IPS DF 6.9 (cell line): ENCODE data around the gene MB21D2.
"Not testable (repeated sequence)": the region's sequence is repeated elsewhere in the genome, so short reads cannot be mapped to it uniquely, and the experiment has no call there.

Experiments
- DNase-seq: peaks from one replicate; pipeline ENCODE4 v3.0.0-alpha.2; 2013; ENCODE audit warnings: low read depth, low spot score
- H3K27ac ChIP-seq: one replicate; pipeline ENCODE4 v1.5.1; 2013; ENCODE audit warnings: low read length, control low read depth
- H3K27me3 ChIP-seq: 2 replicates; pipeline ENCODE4 v1.6.1; 2013; ENCODE audit warnings: mild to moderate bottlenecking, low read length; ENCODE audit not compliant: control insufficient read depth, insufficient read depth
- H3K36me3 ChIP-seq: 2 replicates; pipeline ENCODE4 v1.6.1; 2013; ENCODE audit warnings: low read length; ENCODE audit not compliant: control insufficient read depth, insufficient read depth
- H3K4me1 ChIP-seq: 2 replicates; pipeline ENCODE4 v1.6.1; 2013; ENCODE audit warnings: low read length; ENCODE audit not compliant: control insufficient read depth, insufficient read depth
- H3K4me3 ChIP-seq: 2 replicates; pipeline ENCODE4 v1.5.1; 2013; ENCODE audit warnings: mild to moderate bottlenecking, low read length
- H3K9me3 ChIP-seq: 2 replicates; pipeline ENCODE4 v1.6.1; 2013; ENCODE audit warnings: low read length, inconsistent platforms; ENCODE audit not compliant: control insufficient read depth, insufficient read depth
- WGBS: extraction: QIAGEN DNeasy Blood & Tissue Kit; methylation state at CpG from one replicate; pipeline ENCODE4 v1.1.7; 2013; ENCODE audit warnings: mixed read lengths, missing lambda C conversion rate; ENCODE audit not compliant: insufficient read length, insufficient coverage; 5-methylcytosine and 5-hydroxymethylcytosine counted together

MB21D2 gene

GRCh38 chr3:192863091-192863420 lies 54.6 kb downstream of the MB21D2 start:
- no peak for DNase-seq
- Histone ChIP-seq H3K4me1 (peaks cover 3% of the 10 kb centered on the region; the same call in 1 of the 2 replicates), H3K4me3 (no peak overlapping the region), H3K27ac (no peak overlapping the region), H3K27me3 (no peaks in the 10 kb centered on the region), H3K36me3 (no peaks in the 10 kb centered on the region), H3K9me3 (no peaks in the 10 kb centered on the region)
- WGBS = no CpG with 5 or more reads among the region's 4 CpGs

- H3K27me3 ChIP-seq = no peaks in the 10 kb centered on the region
- H3K36me3 ChIP-seq = no peaks in the 10 kb centered on the region
- peaks cover 3% of the 10 kb centered on the region; the same call in 1 of the 2 replicates for H3K4me1 ChIP-seq
- no peaks in the 10 kb centered on the region for H3K9me3 ChIP-seq
- no peak overlapping the region for H3K4me3 ChIP-seq
- no CpG with 5 or more reads among the region's 7 CpGs for WGBS
- H3K27ac ChIP-seq = no peak overlapping the region
- no peak for DNase-seq
Measured at GRCh38 chr3:192862408-192863090, 55.1 kb downstream of the MB21D2 start.

GRCh38 chr3:192861972-192862371 lies 55.7 kb downstream of the MB21D2 start:
- WGBS = no CpG with 5 or more reads among the region's 2 CpGs
- no peak overlapping the region for H3K4me3 ChIP-seq
- no peaks in the 10 kb centered on the region for H3K9me3 ChIP-seq
- peaks cover 3% of the 10 kb centered on the region; the same call in 1 of the 2 replicates for H3K4me1 ChIP-seq
- no peak overlapping the region for H3K27ac ChIP-seq
- no peaks in the 10 kb centered on the region for H3K36me3 ChIP-seq
- H3K27me3 ChIP-seq = no peaks in the 10 kb centered on the region
- no peak for DNase-seq

GRCh38 chr3:192860454-192860853 lies 57.2 kb downstream of the MB21D2 start:
- no peak overlapping the region for H3K27ac ChIP-seq
- peaks cover 3% of the 10 kb centered on the region; the same call in 1 of the 2 replicates for H3K4me1 ChIP-seq
- no CpG with 5 or more reads among the region's 2 CpGs for WGBS
- H3K36me3 ChIP-seq = no peaks in the 10 kb centered on the region
- no peaks in the 10 kb centered on the region for H3K27me3 ChIP-seq
- H3K4me3 ChIP-seq = no peak overlapping the region
- no peak for DNase-seq
- no peaks in the 10 kb centered on the region for H3K9me3 ChIP-seq

GRCh38 chr3:192858849-192859585 lies 58.6 kb downstream of the MB21D2 start:
- Histone ChIP-seq H3K4me3 (no peak overlapping the region), H3K9me3 (no peaks in the 10 kb centered on the region), H3K27ac (no peak overlapping the region), H3K27me3 (no peaks in the 10 kb centered on the region), H3K4me1 (peaks cover 3% of the 10 kb centered on the region; the same call in 1 of the 2 replicates), H3K36me3 (no peaks in the 10 kb centered on the region)
- DNase-seq = no peak
- no CpG with 5 or more reads among the region's 9 CpGs for WGBS

DNA sequence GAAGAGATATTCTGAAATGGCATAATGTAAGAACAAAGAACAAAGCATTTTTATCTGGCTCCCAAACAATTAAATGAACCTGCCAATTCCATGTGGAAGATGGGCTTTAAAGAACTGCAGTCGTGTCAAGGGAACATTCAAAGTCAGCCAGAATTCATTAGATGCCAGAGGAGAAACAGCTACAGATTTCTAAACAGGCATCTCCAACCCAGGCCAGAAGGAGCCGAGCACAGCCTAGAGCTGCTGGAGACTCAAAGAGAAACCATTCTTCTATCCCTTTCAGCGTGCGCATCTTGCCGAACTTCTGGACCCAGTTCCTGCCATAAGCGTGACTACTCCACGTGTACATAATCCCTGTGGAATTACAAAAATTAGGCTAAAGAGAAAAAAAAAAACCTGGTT lies 60.4 kb downstream of the MB21D2 start:
- no peaks in the 10 kb centered on the region for H3K9me3 ChIP-seq
- peaks cover 3% of the 10 kb centered on the region; the same call in 1 of the 2 replicates for H3K4me1 ChIP-seq
- H3K4me3 ChIP-seq = no peak overlapping the region
- DNase-seq = no peak
- H3K27ac ChIP-seq = no peak overlapping the region
- H3K36me3 ChIP-seq = no peaks in the 10 kb centered on the region
- H3K27me3 ChIP-seq = no peaks in the 10 kb centered on the region
- no CpG with 5 or more reads among the region's 7 CpGs for WGBS

DNA sequence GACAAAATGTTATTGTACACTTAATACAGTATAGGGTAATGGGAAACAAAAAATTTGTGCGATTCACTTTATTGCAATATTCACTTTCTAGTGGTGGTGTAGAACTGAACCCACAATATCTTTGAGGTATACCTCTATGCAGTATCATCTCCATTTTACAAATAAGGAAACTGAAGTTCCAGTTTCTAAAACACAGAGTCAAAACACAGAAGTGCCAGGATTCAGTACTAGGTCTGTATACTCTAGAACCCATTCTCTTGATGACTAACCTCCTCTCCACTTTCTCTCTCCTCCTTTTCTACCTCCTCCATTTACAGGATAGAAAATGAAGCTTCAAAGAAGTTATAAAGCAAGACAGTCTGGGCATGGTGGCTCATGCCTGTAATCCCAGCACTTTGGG lies 62.2 kb downstream of the MB21D2 start:
- DNase-seq = no peak
- Histone ChIP-seq H3K4me3 (no peak overlapping the region), H3K27ac (no peak overlapping the region), H3K4me1 (peaks cover 3% of the 10 kb centered on the region; the same call in 1 of the 2 replicates), H3K36me3 (no peaks in the 10 kb centered on the region), H3K9me3 (no peaks in the 10 kb centered on the region), H3K27me3 (no peaks in the 10 kb centered on the region)
- WGBS = no CpG with 5 or more reads among the region's 1 CpG

- no peak for DNase-seq
- Histone ChIP-seq H3K9me3 (no peaks in the 10 kb centered on the region), H3K4me3 (no peak overlapping the region), H3K27ac (no peak overlapping the region), H3K27me3 (no peaks in the 10 kb centered on the region), H3K4me1 (no peaks in the 10 kb centered on the region), H3K36me3 (no peaks in the 10 kb centered on the region)
- WGBS = no CpG with 5 or more reads among the region's 5 CpGs
Measured at GRCh38 chr3:192851821-192852372, 65.8 kb downstream of the MB21D2 start.

DNA sequence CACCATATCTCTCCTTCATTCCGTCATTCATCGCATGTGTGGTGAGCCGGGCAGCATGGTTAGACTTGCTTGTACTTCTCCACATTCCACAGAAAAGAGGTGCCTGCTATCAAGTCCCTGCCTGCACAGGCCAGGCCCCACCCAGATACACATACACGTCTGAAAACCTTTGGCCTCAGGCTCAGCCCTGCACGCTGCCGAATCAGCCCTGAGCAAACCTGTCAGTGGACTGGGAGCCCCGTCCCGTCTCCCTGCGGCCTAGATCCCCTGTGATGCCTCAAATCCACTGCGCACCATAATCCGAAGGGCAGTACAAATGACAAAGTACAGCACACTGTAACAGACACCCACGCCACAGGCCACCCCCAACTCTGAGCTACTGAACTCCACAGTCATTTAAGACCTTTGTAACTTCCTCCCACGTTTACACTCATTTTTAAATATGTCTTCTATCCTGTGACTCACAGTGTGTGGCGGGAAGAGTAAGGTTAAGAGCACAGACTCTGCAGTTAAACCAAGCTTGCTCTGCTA lies 67.1 kb downstream of the MB21D2 start:
- H3K27me3 ChIP-seq = no peaks in the 10 kb centered on the region
- H3K4me1 ChIP-seq = no peaks in the 10 kb centered on the region
- no peak overlapping the region for H3K27ac ChIP-seq
- no CpG with 5 or more reads among the region's 14 CpGs for WGBS
- H3K4me3 ChIP-seq = no peak overlapping the region
- no peaks in the 10 kb centered on the region for H3K9me3 ChIP-seq
- no peak for DNase-seq
- no peaks in the 10 kb centered on the region for H3K36me3 ChIP-seq

- WGBS = no CpG with 5 or more reads among the region's 11 CpGs
- not testable (repeated sequence) for H3K4me1 ChIP-seq, H3K9me3 ChIP-seq, DNase-seq, H3K36me3 ChIP-seq, H3K27me3 ChIP-seq, H3K27ac ChIP-seq, H3K4me3 ChIP-seq
Measured at GRCh38 chr3:192849821-192850220, 67.8 kb downstream of the MB21D2 start.
